ENCODE data around the gene FOLR2. TPM values are rescaled to one million over a fixed set of nuclear protein-coding genes. Genes with fewer than 3 reads are reported as not detected.
A peak's percentile ranks its signal among the peaks of the same experiment; 100 is the strongest.

FOLR2 gene
- polyA plus RNA-seq, 1 donor (not counting 4 experiments of a cell fraction or from before 2014, with no cell fraction given): not detected

GRCh38 chr11:72237112-72237931 lies 20.7 kb downstream of the FOLR2 start:
- no peak overlapping the region for H3K4me3 ChIP-seq (ENCODE audit: control insufficient read depth in 2 of 3, extremely low read depth in 1 of 3, insufficient read depth in 2 of 3, low read depth in 1 of 3, low read length in 3 of 3)
- dilution Hi-C loops (cut with MboI; ENCODE audit: extremely low pct_ligation_motif_present, low sequenced_read_pairs): no loop called here
- no peak overlapping the region for H2AFZ ChIP-seq (ENCODE audit: control insufficient read depth, low read length)
- peaks cover 4% of the 10 kb centered on the region for H4K20me1 ChIP-seq (ENCODE audit: control insufficient read depth, extremely low read depth, insufficient read depth, low read length)
- no peak overlapping the region for H3K4me2 ChIP-seq (ENCODE audit: control insufficient read depth, extremely low read depth, insufficient read depth, low read depth, low read length)
- H3K9me3 ChIP-seq (ENCODE audit: control insufficient read depth, low read depth, low read length): no peaks in the 10 kb centered on the region
- peaks cover 16% of the 10 kb centered on the region for H3K27me3 ChIP-seq (ENCODE audit: control insufficient read depth, extremely low read depth, insufficient read depth, low read length)
- peaks cover 33 to 37% of the 10 kb centered on the region in 2 experiments for H3K36me3 ChIP-seq (ENCODE audit: control insufficient read depth in 2 of 2, extremely low read depth in 1 of 2, insufficient read depth in 2 of 2, low read length in 2 of 2)
- no peak overlapping the region for H3K9ac ChIP-seq (ENCODE audit: control insufficient read depth, extremely low read depth, insufficient read depth, low read length)
- H3K4me1 ChIP-seq (ENCODE audit: control insufficient read depth, extremely low read depth, insufficient read depth, low read length): peaks cover 6% of the 10 kb centered on the region
- no peak for TF ChIP-seq CTCF (optimal IDR thresholded peaks at IDR 0.05 in 1 of 3, IDR thresholded peaks at IDR 0.05 in 1 of 3, conservative IDR thresholded peaks at IDR 0.05 in 1 of 3; ENCODE audit: extremely low read depth in 1 of 3, insufficient read depth in 2 of 3, low read length in 3 of 3)
- no peak for TF ChIP-seq EZH2 (IDR thresholded peaks at IDR 0.05; ENCODE audit: low read length)
- no peak overlapping the region for H3K27ac ChIP-seq (ENCODE audit: control insufficient read depth, insufficient read depth, low read length)
- no peaks in the 10 kb centered on the region for H3K9me1 ChIP-seq (ENCODE audit: control insufficient read depth, extremely low read depth, insufficient read depth, low read length)
- DNase-seq (ENCODE audit: low read depth, low spot score) (no peak), FAIRE-seq (no peak)
- no peaks in the 10 kb centered on the region for H3K79me2 ChIP-seq (ENCODE audit: control insufficient read depth, insufficient read depth, low read length)

- peaks cover 23% of the 10 kb centered on the region for H3K27me3 ChIP-seq (ENCODE audit: control insufficient read depth, extremely low read depth, insufficient read depth, low read length)
- FAIRE-seq (no peak), DNase-seq (ENCODE audit: low read depth, low spot score) (no peak)
- peaks cover 4% of the 10 kb centered on the region for H4K20me1 ChIP-seq (ENCODE audit: control insufficient read depth, extremely low read depth, insufficient read depth, low read length)
- H3K27ac ChIP-seq (ENCODE audit: control insufficient read depth, insufficient read depth, low read length): no peak overlapping the region
- peaks cover 6% of the 10 kb centered on the region for H3K4me1 ChIP-seq (ENCODE audit: control insufficient read depth, extremely low read depth, insufficient read depth, low read length)
- H3K4me3 ChIP-seq (ENCODE audit: control insufficient read depth in 2 of 3, extremely low read depth in 1 of 3, insufficient read depth in 2 of 3, low read depth in 1 of 3, low read length in 3 of 3): no peak overlapping the region
- H3K9me3 ChIP-seq (ENCODE audit: control insufficient read depth, low read depth, low read length): no peaks in the 10 kb centered on the region
- peak; percentile 78 to 93 (median 86) for TF ChIP-seq CTCF (optimal IDR thresholded peaks at IDR 0.05 in 1 of 3, IDR thresholded peaks at IDR 0.05 in 1 of 3, conservative IDR thresholded peaks at IDR 0.05 in 1 of 3; ENCODE audit: extremely low read depth in 1 of 3, insufficient read depth in 2 of 3, low read length in 3 of 3)
- TF ChIP-seq EZH2 (IDR thresholded peaks at IDR 0.05; ENCODE audit: low read length): no peak
- dilution Hi-C loops (cut with MboI; ENCODE audit: extremely low pct_ligation_motif_present, low sequenced_read_pairs): no loop called here
- H3K79me2 ChIP-seq (ENCODE audit: control insufficient read depth, insufficient read depth, low read length): no peaks in the 10 kb centered on the region
- H2AFZ ChIP-seq (ENCODE audit: control insufficient read depth, low read length): no peak overlapping the region
- H3K36me3 ChIP-seq (ENCODE audit: control insufficient read depth in 2 of 2, extremely low read depth in 1 of 2, insufficient read depth in 2 of 2, low read length in 2 of 2): peaks cover 32 to 34% of the 10 kb centered on the region in 2 experiments
- no peak overlapping the region for H3K4me2 ChIP-seq (ENCODE audit: control insufficient read depth, extremely low read depth, insufficient read depth, low read depth, low read length)
- no peaks in the 10 kb centered on the region for H3K9me1 ChIP-seq (ENCODE audit: control insufficient read depth, extremely low read depth, insufficient read depth, low read length)
- no peak overlapping the region for H3K9ac ChIP-seq (ENCODE audit: control insufficient read depth, extremely low read depth, insufficient read depth, low read length)
Observed at GRCh38 chr11:72238040-72238450, 21.5 kb downstream of the FOLR2 start.

All from keratinocyte (primary cell).